ENCODE measurements around the gene FSHR. TPM values are rescaled to one million over a fixed set of nuclear protein-coding genes. Genes with fewer than 3 reads are reported as not detected.

The FSHR gene
- total and polyA plus RNA-seq, 2 of the 4 experiments (the other 2 are of a cell fraction) = not detected

DNA sequence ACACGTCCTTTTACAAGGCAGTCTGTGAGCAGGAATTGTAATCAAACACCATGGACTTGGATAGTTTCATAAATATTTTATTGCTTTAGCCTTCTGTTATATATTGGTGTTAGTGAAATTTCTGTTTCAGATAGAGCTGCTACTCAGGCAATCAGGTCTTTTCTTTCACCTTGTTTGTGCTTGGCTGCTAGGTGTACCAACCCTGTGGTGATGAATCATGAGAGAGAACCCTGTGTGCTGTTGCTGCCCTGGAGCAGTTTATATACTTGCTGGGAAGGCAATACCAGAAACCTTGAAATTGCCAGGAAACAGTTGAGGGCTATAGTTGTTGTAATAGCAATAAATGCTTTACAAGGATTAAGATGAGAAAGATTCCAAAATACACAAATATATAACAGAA lies 84.5 kb downstream of the FSHR start:
- no peak overlapping the region for H2AFZ ChIP-seq (replicated peaks; ENCODE audit: low read length, poor library complexity)
- H3K27ac ChIP-seq (ENCODE audit: insufficient read depth, low read length) = no peak overlapping the region
- no TSS peak for BruUV-seq (replicated peaks)
- H3K4me3 ChIP-seq (ENCODE audit: insufficient read depth, low read depth, low read length) = no peak overlapping the region
- H3K9me1 ChIP-seq (ENCODE audit: insufficient read depth, low read length) = no peaks in the 10 kb centered on the region
- H3K27me3 ChIP-seq (ENCODE audit: control insufficient read depth, insufficient read depth, low read length) = no peaks in the 10 kb centered on the region
- no peak overlapping the region for H2BK15ac ChIP-seq (ENCODE audit: low read depth, low read length)
- in situ Hi-C loops (cut with MboI; ENCODE audit: low sequenced_read_pairs) = no loop called here
- no peak overlapping the region for H3K4ac ChIP-seq (ENCODE audit: low read depth, low read length)
- H3K23ac ChIP-seq (ENCODE audit: low read depth, low read length) = no peak overlapping the region
- ATAC-seq (ENCODE audit: low read depth) (no peak), DNase-seq (no peak)
- no peak overlapping the region for H3K18ac ChIP-seq (ENCODE audit: low read depth, low read length)
- ChIA-PET CTCF (no interaction called here), POLR2A (ENCODE audit: unreplicated experiment) (no interaction called here)
- H2AK9ac ChIP-seq (replicated peaks; ENCODE audit: low read depth, low read length, poor library complexity) = no peak overlapping the region
- no peak overlapping the region for H3K9ac ChIP-seq (ENCODE audit: low read depth, low read length)
- H3K36me3 ChIP-seq (ENCODE audit: control insufficient read depth, insufficient read depth, low read length) = no peaks in the 10 kb centered on the region
- H2AK5ac ChIP-seq (ENCODE audit: low read depth, low read length) = no peak overlapping the region
- H4K91ac ChIP-seq (ENCODE audit: insufficient read depth, low read depth, low read length) = no peak overlapping the region
- TF ChIP-seq CTCF (conservative IDR thresholded peaks at IDR 0.05; ENCODE audit: low read depth, low read length) (no peak), NFE2L2 (IDR thresholded peaks at IDR 0.05; ENCODE audit: low read depth, low read length) (no peak), RFX5 (IDR thresholded peaks at IDR 0.05; ENCODE audit: low read depth, low read length) (no peak), MAZ (IDR thresholded peaks at IDR 0.05; ENCODE audit: borderline replicate concordance, low read depth, low read length) (no peak), MXI1 (IDR thresholded peaks at IDR 0.05; ENCODE audit: borderline replicate concordance, low read depth, low read length) (no peak), SMC3 (IDR thresholded peaks at IDR 0.05; ENCODE audit: low read depth, low read length) (no peak), CEBPB (IDR thresholded peaks at IDR 0.05; ENCODE audit: low read depth, low read length) (no peak), POLR2A (IDR thresholded peaks at IDR 0.05; ENCODE audit: low read depth, low read length) (no peak), RAD21 (IDR thresholded peaks at IDR 0.05; ENCODE audit: low read length) (no peak), CHD1 (IDR thresholded peaks at IDR 0.05; ENCODE audit: low read depth, low read length) (no peak)
- TF ChIP-seq, protein P1, sequence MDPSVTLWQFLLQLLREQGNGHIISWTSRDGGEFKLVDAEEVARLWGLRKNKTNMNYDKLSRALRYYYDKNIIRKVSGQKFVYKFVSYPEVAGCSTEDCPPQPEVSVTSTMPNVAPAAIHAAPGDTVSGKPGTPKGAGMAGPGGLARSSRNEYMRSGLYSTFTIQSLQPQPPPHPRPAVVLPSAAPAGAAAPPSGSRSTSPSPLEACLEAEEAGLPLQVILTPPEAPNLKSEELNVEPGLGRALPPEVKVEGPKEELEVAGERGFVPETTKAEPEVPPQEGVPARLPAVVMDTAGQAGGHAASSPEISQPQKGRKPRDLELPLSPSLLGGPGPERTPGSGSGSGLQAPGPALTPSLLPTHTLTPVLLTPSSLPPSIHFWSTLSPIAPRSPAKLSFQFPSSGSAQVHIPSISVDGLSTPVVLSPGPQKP (IDR thresholded peaks at IDR 0.05; ENCODE audit: borderline replicate concordance, low read depth, low read length) = no peak
- TF ChIP-seq, protein P2, sequence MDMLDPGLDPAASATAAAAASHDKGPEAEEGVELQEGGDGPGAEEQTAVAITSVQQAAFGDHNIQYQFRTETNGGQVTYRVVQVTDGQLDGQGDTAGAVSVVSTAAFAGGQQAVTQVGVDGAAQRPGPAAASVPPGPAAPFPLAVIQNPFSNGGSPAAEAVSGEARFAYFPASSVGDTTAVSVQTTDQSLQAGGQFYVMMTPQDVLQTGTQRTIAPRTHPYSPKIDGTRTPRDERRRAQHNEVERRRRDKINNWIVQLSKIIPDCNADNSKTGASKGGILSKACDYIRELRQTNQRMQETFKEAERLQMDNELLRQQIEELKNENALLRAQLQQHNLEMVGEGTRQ (IDR thresholded peaks at IDR 0.05; ENCODE audit: low read depth, low read length) = no peak
- H2BK120ac ChIP-seq (ENCODE audit: low read depth, low read length) = no peak overlapping the region
- no peak overlapping the region for H2BK20ac ChIP-seq (ENCODE audit: low read depth, low read length)
- no peaks in the 10 kb centered on the region for H3K9me3 ChIP-seq (ENCODE audit: control insufficient read depth, insufficient read depth, low read length)
- no peaks in the 10 kb centered on the region for H3K4me1 ChIP-seq (ENCODE audit: control insufficient read depth, insufficient read depth, low read length)
- H3K4me2 ChIP-seq (ENCODE audit: low read depth, low read length) = no peak overlapping the region
- H3K79me1 ChIP-seq (ENCODE audit: low read depth in 1 of 2, low read length in 2 of 2) = no peaks in the 10 kb centered on the region
- intact Hi-C loops (cut with micrococcal nuclease) = no loop called here
- no peak overlapping the region for H4K8ac ChIP-seq (ENCODE audit: low read depth in 2 of 2, low read length in 2 of 2)
- H3K14ac ChIP-seq (replicated peaks; ENCODE audit: low read depth, low read length) = no peak overlapping the region
- no CpG with 5 or more reads among the region's 1 CpG for WGBS, 2 experiments (ENCODE audit: extremely low coverage in 2 of 2, insufficient read length in 1 of 2)
- H4K20me1 ChIP-seq (ENCODE audit: insufficient read depth, low read length) = no peaks in the 10 kb centered on the region
- H4K5ac ChIP-seq (ENCODE audit: low read depth, low read length) = no peak overlapping the region
- no peak overlapping the region for H2BK5ac ChIP-seq (ENCODE audit: low read depth, low read length, poor library complexity, severe bottlenecking)
- H3K56ac ChIP-seq (ENCODE audit: extremely low read depth, insufficient read depth, low read length) = no peak overlapping the region
- dilution Hi-C loops (cut with HindIII; ENCODE audit: low sequenced_read_pairs, unreplicated experiment) = no loop called here

Data from IMR-90 (cell line).